ENCODE measurements around the gene SCRN2. TPM values are rescaled to one million over a fixed set of nuclear protein-coding genes. Genes with fewer than 3 reads are reported as not detected.
A peak's percentile ranks its signal among the peaks of the same experiment; 100 is the strongest.

The SCRN2 gene
- polyA plus RNA-seq, 4 donors: 46.0 to 127 (median 99.7) TPM

DNA sequence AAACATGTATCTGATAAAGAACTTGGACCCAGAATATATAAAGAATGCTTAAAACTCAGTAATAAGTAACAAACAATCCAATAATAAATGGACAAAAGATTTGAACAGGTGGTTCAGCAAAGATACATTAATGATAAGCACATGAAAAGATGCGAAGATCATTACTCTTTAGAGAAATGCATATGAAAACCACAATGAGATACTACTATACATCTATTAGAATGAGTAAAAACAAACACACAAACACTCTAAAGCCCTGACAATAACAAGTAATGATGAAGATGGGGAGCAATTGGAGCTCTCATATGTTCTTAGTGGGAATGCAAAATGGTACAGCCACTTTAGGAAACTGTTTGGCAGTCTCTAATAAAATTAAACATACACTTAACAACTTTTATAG lies 48.6 kb downstream of the SCRN2 start:
- Histone ChIP-seq H3K9me3 (ENCODE audit: control insufficient read depth in 2 of 2, insufficient read depth in 1 of 2, low read depth in 1 of 2, low read length in 1 of 2) (no peaks in the 10 kb centered on the region), H3K27me3 (ENCODE audit: control insufficient read depth in 3 of 3, insufficient read depth in 3 of 3, low read length in 3 of 3) (peaks cover 3 to 42% (median 12%) of the 10 kb centered on the region in 3 donors), H3K4me1 (ENCODE audit: control insufficient read depth in 3 of 3, insufficient read depth in 2 of 3, low read depth in 1 of 3, low read length in 2 of 3) (no peaks in the 10 kb centered on the region), H3K4me3 (ENCODE audit: low read depth in 1 of 3, low read length in 3 of 3) (no peak overlapping the region), H3K27ac (ENCODE audit: low read depth in 1 of 3, low read length in 2 of 3) (no peak overlapping the region), H3K36me3 (ENCODE audit: control insufficient read depth in 3 of 3, insufficient read depth in 2 of 3, low read depth in 1 of 3, low read length in 3 of 3) (no peaks in the 10 kb centered on the region)
- 41 to 76% (median 59%) methylated on average over 1 of the region's 1 CpG for WGBS, 3 donors
- no peak for DNase-seq
- no peak for FAIRE-seq

- Histone ChIP-seq H3K36me3 (ENCODE audit: control insufficient read depth in 3 of 3, insufficient read depth in 2 of 3, low read depth in 1 of 3, low read length in 3 of 3) (no peaks in the 10 kb centered on the region), H3K27ac (ENCODE audit: low read depth in 1 of 3, low read length in 2 of 3) (no peak overlapping the region), H3K9me3 (ENCODE audit: control insufficient read depth in 2 of 2, insufficient read depth in 1 of 2, low read depth in 1 of 2, low read length in 1 of 2) (no peaks in the 10 kb centered on the region), H3K4me3 (ENCODE audit: low read depth in 1 of 3, low read length in 3 of 3) (no peak overlapping the region), H3K27me3 (ENCODE audit: control insufficient read depth in 3 of 3, insufficient read depth in 3 of 3, low read length in 3 of 3) (peaks cover 3 to 46% (median 12%) of the 10 kb centered on the region in 3 donors), H3K4me1 (ENCODE audit: control insufficient read depth in 3 of 3, insufficient read depth in 2 of 3, low read depth in 1 of 3, low read length in 2 of 3) (no peaks in the 10 kb centered on the region)
- no peak for FAIRE-seq
- 30 to 44% (median 31%) methylated on average over 3 of the region's 3 CpGs for WGBS, 3 donors
- DNase-seq: no peak
Measured at GRCh38 chr17:47791025-47791424, 50.0 kb downstream of the SCRN2 start.

DNA sequence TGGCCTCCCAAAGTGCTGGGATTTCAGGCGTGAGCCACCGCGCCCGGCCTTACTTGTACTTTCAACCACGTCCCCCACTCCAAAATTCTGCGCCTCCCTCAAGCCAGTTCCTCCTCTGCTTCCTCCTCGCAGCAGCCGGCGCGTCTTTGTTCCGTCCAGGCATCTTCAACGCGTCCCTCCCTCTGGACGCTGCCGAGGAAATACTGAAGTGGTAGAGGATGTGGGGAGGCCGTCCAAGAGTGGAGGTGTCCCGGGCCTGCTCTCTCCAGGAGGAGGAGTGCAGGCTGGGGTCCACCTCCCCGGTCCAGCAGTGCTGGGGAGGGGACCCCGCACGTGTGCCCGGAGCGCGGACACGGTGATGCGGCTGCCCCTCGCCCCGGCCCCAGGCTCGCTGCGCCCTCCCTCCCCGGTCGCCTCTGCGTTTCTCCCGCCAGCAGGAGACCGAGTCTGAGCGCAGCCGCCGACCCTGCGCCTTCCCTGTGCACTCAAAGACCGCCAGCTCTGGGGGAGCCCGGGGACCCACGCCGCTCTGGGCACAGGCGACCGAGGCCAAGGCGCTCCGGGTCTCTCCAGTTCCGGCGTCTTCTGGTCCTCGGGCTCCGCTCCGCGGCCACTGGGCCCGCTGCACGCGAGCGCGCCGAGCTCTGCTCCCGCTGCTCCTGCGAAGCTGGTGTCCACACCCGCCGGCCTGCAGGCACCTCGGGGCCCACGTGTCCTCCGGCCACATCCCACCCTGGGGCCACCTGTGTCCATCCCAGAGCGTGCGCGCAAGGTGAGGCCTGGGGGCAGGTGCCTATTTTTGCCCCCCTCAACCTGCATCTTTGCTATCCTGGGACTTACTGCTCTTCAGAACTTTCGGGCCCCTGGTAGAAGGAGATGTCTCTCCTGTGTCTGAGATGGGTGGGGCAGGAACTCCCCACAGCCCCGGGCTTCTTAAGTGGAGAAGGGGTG lies 51.2 kb downstream of the SCRN2 start:
- H3K9me3 ChIP-seq (ENCODE audit: control insufficient read depth in 2 of 2, insufficient read depth in 1 of 2, low read depth in 1 of 2, low read length in 1 of 2): no peaks in the 10 kb centered on the region
- H3K4me3 ChIP-seq (ENCODE audit: low read depth in 1 of 3, low read length in 3 of 3): peak overlapping the region in 1 of 3 donors; percentile 32
- DNase-seq (peak; percentile 43 to 62), FAIRE-seq (no peak)
- no peaks in the 10 kb centered on the region for H3K36me3 ChIP-seq (ENCODE audit: control insufficient read depth in 3 of 3, insufficient read depth in 2 of 3, low read depth in 1 of 3, low read length in 3 of 3)
- H3K27me3 ChIP-seq (ENCODE audit: control insufficient read depth in 3 of 3, insufficient read depth in 3 of 3, low read length in 3 of 3): peaks cover 3 to 43% (median 12%) of the 10 kb centered on the region in 3 donors
- H3K27ac ChIP-seq (ENCODE audit: low read depth in 1 of 3, low read length in 2 of 3): no peak overlapping the region
- H3K4me1 ChIP-seq (ENCODE audit: control insufficient read depth in 3 of 3, insufficient read depth in 2 of 3, low read depth in 1 of 3, low read length in 2 of 3): no peaks in the 10 kb centered on the region
- WGBS, 3 donors: 3 to 4% (median 4%) methylated on average over 50 to 70 of the region's 70 CpGs

Other genes with a start within 250 kb of the SCRN2 start
- 100 to 1,000 TPM in 1 of 4 donors, 10 to 100 TPM in 3; 25.9 to 160 (median 54.7) TPM for gene KPNB1, start 191.4 kb downstream of the SCRN2 start, polyA plus RNA-seq
- gene TBKBP1, start 147.1 kb downstream of the SCRN2 start, polyA plus RNA-seq: 1 to 10 TPM in 3 of 4 donors, under 1 TPM in 1; 0.22 to 7.5 (median 4.5) TPM
- gene TBX21, start 108.0 kb downstream of the SCRN2 start, polyA plus RNA-seq: under 1 TPM; 0.07 to 0.45 (median 0.29) TPM
- gene OSBPL7, start 19.5 kb downstream of the SCRN2 start, polyA plus RNA-seq: 10 to 100 TPM; 16.7 to 67.5 (median 27.3) TPM
- 10 to 100 TPM; 47.0 to 54.1 (median 50.7) TPM for gene MRPL10, start 9.7 kb downstream of the SCRN2 start, polyA plus RNA-seq
- gene LRRC46, start 9.6 kb downstream of the SCRN2 start, polyA plus RNA-seq: 1 to 10 TPM in 1 of 4 donors, under 1 TPM in 3; 0.22 to 1.5 (median 0.40) TPM
- gene SP6, start 9.9 kb upstream of the SCRN2 start, polyA plus RNA-seq: 1 to 10 TPM; 1.6 to 4.9 (median 3.1) TPM
- 10 to 100 TPM in 3 of 4 donors, 1 to 10 TPM in 1; 8.7 to 17.3 (median 12.6) TPM for gene SP2, start 55.0 kb upstream of the SCRN2 start, polyA plus RNA-seq
- 10 to 100 TPM; 10.8 to 49.1 (median 19.1) TPM for gene PNPO, start 100.3 kb upstream of the SCRN2 start, polyA plus RNA-seq
- gene PRR15L, start 116.6 kb upstream of the SCRN2 start, polyA plus RNA-seq: 100 to 1,000 TPM; 159 to 388 (median 277) TPM
- 100 to 1,000 TPM; 169 to 721 (median 374) TPM for gene CDK5RAP3, start 129.8 kb upstream of the SCRN2 start, polyA plus RNA-seq
- 1 to 10 TPM in 3 of 4 donors, not detected in 1; 4.4 to 7.3 (median 5.6) TPM for gene COPZ2, start 196.5 kb upstream of the SCRN2 start, polyA plus RNA-seq
- 100 to 1,000 TPM in 1 of 4 donors, 10 to 100 TPM in 3; 52.1 to 110 (median 74.6) TPM for gene NFE2L1, start 207.1 kb upstream of the SCRN2 start, polyA plus RNA-seq